GM21576 (cell line): ENCODE measurements around the gene DNAH17.

ENCODE experiments used
- ATAC-seq: cut with Tn5 transposase; IDR thresholded peaks from one replicate; pipeline ENCODE4 v1.9.1; 2021; ENCODE audit warnings: mild to moderate bottlenecking, moderate library complexity; ENCODE audit not compliant: unreplicated experiment

Gene DNAH17, protein sequence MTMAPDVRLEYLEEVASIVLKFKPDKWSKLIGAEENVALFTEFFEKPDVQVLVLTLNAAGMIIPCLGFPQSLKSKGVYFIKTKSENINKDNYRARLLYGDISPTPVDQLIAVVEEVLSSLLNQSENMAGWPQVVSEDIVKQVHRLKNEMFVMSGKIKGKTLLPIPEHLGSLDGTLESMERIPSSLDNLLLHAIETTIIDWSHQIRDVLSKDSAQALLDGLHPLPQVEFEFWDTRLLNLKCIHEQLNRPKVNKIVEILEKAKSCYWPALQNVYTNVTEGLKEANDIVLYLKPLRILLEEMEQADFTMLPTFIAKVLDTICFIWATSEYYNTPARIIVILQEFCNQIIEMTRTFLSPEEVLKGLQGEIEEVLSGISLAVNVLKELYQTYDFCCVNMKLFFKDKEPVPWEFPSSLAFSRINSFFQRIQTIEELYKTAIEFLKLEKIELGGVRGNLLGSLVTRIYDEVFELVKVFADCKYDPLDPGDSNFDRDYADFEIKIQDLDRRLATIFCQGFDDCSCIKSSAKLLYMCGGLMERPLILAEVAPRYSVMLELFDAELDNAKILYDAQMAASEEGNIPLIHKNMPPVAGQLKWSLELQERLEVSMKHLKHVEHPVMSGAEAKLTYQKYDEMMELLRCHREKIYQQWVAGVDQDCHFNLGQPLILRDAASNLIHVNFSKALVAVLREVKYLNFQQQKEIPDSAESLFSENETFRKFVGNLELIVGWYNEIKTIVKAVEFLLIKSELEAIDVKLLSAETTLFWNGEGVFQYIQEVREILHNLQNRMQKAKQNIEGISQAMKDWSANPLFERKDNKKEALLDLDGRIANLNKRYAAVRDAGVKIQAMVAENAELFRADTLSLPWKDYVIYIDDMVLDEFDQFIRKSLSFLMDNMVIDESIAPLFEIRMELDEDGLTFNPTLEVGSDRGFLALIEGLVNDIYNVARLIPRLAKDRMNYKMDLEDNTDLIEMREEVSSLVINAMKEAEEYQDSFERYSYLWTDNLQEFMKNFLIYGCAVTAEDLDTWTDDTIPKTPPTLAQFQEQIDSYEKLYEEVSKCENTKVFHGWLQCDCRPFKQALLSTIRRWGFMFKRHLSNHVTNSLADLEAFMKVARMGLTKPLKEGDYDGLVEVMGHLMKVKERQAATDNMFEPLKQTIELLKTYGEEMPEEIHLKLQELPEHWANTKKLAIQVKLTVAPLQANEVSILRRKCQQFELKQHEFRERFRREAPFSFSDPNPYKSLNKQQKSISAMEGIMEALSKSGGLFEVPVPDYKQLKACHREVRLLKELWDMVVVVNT (N-terminal part only)

DNA sequence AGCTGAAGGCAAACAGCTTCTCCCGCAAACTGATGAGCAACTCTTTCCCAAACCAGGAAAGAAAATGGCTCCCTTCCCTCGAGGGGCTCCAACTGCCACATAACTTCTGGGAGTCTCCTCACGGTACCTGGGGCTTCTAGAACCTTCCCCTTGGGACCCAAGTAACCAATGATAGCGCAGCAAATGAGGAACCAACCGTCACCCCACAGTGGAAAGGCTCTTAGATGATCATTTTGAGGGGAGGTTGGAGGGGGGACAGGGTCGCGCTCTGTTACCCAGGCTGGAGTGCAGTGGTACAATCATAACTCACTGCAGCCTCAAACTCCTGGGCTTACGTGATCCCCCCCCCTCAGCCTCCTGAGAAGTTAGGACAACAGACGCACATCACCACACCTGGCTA, at the start of gene DNAH17:
TSS of gene DNAH17 (minus strand) at position 101 of the 400 bp plus-strand sequence. CDS start 2,339 bp downstream, outside the sequence.
- ATAC-seq, result no peak

- no peak for ATAC-seq
Observed at GRCh38 chr17:78624324-78625151, 47.3 kb upstream of the DNAH17 start.

DNA sequence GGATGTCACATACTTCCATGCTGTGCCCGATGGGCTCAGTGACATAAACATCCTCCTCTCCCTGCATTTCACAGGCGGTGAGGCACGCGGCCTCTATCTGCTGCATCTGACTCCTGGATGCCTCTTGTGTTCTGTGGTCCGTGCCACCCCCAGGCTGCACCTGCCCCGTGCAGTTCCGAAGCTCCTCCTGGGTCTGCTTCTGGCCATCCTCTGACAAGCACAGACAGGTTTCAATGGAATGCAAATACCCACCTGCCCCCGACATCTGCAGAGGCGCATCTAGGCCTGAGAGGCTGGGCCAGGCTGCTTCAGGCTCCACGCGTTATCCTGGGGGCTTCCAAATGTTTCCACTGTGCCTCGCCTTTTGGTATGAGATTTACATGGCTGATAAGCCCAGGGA, 46.3 kb upstream of the DNAH17 start:
- no peak for ATAC-seq

- ATAC-seq, result no peak
Observed at GRCh38 chr17:78622491-78623265, 45.5 kb upstream of the DNAH17 start.

- ATAC-seq, result no peak
Observed at GRCh38 chr17:78621720-78622490, 44.7 kb upstream of the DNAH17 start.

DNA sequence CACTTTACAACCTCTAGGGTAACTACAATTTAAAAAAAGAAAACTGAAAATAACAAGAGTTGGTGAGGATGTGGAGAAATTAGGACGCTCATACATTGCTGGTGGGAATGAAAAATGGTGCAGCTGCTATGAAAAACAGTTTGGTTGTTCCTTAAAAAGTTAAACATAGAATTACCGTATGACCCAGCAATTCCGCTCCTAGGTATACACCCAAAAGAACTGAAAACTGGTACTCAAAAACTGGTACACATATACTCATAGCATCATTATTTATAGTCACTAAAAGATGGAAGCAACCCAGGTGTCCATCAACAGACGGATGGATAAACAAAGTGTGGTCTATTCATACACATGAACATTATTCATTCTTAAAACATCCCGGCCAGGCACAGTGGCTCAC, 42.9 kb upstream of the DNAH17 start:
- ATAC-seq, result no peak

GRCh38 chr17:78619334-78619733, 42.1 kb upstream of the DNAH17 start:
- ATAC-seq, result no peak

- no peak for ATAC-seq
Observed at GRCh38 chr17:78618264-78619066, 41.3 kb upstream of the DNAH17 start.

DNA sequence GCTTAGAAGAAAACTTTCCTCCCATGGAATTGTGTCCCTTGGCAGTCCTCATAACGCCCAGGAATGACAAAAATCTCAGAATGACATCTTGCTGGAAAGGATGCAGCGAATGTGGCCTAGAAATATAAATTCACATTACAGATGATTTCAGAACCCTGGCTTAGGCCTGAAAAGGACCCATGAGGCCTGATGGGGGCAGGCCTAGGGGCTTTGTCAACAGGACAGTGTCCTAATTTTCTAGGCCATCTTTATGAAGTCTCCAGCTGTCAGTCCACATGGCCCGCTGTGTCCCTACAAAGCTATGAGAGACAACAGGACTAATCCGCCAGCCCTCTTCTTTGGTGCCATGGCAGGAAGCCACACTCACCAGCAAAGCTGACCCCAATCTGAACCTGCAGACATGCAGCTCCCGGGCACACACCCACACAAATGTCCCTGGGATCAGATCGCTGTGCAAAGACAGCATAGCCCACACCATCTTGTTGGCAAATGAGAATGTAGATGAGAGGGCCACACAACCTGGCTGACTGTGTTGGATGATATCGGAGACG, 40.4 kb upstream of the DNAH17 start:
- no peak for ATAC-seq

DNA sequence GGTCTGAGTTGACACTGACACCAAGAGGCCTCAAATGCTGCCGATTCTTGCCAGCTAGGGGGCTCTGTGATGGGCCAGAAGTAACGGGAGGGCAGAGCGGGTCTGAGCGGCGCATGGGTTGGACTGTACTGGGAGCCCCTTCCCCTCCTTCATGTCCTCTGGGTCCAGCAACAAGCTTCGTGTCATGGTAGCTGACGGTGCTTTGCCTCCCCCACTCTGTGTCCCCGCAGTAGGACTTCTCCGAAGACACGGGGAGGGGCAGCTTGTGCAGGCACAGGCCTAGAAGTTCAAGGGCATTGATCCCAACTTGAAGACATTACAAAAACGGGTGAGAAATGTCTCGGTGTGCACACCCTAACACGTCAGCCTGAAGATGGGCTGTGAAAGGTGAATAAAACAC, 39.8 kb upstream of the DNAH17 start:
- ATAC-seq, result no peak

DNA sequence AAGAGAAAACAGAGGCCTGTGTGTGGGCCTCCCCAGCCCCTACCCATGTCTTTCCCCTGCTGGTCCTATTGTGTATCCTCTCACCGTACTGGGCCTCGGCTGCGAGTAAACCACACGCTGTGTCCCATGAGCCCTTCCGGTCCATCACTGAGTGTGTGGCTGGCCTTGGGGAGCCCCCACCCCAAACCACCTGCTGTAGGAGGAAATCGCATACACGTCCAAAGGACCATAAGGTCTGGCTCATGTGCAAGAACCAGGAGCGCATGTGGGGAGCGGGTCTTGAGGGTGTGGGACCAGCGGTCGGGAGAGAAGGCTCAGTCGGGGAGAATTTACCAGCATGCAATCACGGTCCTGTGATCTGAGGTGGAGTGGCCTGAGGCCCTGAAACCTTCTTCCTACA, 38.4 kb upstream of the DNAH17 start:
- no peak for ATAC-seq

- ATAC-seq, result no peak
Observed at GRCh38 chr17:78613416-78613815, 36.2 kb upstream of the DNAH17 start.

DNA sequence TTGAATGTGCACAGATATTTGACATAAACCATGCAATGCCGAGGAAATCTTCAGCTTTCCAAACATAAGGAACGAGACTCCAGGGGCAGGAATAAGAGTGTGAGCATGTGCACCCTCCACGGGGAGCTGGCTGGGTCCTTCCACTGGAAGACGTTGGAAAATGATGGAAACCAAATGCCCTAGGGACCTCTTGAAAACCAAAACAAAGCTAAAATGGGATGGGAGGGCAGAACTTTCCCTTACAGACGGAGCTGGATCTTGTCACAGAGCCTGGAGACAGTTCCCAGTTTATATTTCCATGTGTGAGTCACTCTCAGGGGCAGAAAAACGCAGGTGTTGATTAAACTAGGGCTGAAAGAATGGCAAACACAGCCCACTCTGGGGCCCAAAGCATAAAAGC, 34.4 kb upstream of the DNAH17 start:
- ATAC-seq, result no peak

GRCh38 chr17:78610951-78611511, 33.8 kb upstream of the DNAH17 start:
- no peak for ATAC-seq

DNA sequence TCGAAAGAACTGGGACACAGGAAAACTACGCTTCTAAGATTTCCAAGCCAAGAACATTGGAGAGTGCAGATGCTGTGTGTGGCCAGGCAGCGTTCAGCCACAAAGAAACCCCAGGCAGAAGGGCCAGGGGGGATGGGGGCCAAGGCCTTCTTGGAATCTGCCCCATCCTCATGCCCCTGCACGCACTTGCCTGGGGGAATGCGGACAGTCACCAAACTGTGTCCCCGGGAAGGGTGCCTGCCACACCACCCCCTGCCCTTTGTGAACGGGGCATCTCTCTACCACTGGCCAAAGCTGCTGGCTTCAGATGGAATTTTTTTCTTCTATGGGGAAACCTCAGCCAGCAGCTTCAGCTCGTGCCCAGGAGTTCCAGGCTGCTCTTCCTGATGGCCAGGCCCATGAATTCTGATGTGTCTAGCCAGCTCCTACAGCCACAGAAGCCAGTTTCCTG, 32.0 kb upstream of the DNAH17 start:
- ATAC-seq, result no peak

DNA sequence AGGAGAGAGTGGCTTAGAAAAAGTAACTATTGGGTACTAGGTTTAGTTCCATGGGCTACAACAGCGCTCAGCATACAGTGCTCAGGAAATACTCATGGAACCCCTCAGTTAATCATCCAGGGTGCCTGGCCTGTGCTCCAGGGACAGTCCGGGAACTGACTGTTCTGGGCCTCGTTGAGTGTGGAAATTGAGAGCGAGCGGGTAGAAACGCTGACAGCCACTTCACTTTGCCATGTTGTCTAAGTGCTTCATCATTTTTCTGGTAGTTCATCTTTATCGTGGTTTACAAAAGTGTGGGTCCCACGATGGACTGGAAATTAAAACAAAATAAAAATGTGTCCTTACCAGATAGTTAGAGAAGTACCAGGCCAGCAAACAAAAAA, 31.6 kb upstream of the DNAH17 start:
- no peak for ATAC-seq

DNA sequence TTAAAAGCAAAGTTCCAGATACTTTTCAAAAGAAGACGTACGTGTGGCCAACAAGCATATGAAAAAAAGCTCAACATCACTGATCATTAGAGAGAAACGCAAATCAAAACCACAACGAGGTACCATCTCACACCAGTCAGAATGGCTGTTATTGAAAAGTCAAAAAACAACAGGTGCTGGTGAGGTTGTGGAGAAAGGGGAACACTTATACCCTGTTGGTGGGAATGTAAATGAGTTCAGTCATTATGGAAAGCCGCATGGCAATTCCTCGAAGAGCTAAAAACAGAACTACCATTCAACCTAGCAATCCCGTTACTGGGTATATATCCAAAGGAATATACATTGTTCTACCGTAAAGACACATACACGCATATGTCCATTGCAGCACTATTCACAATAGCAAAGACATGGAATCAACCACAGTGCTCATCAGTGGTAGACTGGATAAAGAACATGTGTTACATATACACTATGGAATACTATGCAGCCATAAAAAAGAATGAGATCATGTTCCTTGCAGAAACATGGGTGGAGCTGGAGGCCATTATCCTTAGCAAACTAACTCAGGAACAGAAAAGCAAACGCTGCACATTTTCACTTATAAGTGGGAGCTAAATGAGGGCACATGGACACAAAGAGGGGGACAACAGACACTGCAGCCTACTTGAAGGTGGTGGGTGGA, 31.1 kb upstream of the DNAH17 start:
- ATAC-seq, result no peak
